Measurements from ENCODE around the gene SYNPO.

SYNPO gene

DNA sequence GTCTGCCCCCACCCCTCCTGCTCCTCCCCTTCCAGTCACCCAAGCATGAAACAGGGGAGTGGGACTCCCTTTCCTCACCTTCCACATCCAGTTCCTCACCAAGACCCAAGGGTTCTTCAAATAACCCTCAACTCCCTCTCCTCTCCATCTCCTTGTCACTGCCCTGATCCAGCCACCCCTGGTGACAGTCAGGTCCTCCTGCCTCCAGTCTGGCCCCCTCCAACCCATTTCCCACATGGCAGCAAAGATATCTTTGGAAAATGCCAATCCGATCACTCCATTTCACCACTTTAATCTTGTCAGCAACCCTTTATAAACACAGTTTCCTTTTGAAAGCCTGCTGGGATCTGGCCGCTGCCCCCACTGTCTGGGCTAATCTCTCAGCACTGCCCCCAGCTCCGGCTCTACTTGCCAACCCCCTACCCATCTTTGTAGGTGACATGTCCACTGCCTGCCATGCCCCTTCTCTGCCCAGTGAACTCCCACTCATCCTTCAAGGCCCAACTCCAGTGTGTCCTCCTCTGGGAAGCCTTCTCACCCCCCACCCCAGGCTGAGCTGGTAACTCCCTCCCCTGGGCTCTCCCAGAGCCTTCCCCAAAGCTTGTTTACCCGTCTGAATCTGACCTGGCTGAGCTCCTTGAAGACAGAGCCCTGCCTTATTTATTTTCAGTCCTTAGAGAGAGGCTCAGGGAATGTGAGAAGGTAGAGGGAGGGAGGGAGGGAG is 19.8 kb downstream of the SYNPO start:
- H3K4me3 ChIP-seq (ENCODE audit: low read depth, low read length) = no peak overlapping the region
- TF ChIP-seq CTCF (IDR thresholded peaks at IDR 0.05; ENCODE audit: low read depth, low read length) = no peak
- in situ Hi-C loops (cut with HindIII; ENCODE audit: low sequenced_read_pairs) = no loop called here
- no peak for DNase-seq (ENCODE audit: low read depth, low spot score)

GRCh38 chr5:150661086-150661485 is 20.6 kb downstream of the SYNPO start, which contains the start of gene MYOZ3:
TSS of gene MYOZ3 (plus strand) at chr5:150661251. CDS start at chr5:150662942, 1,691 bp downstream.
- in situ Hi-C loops (cut with HindIII; ENCODE audit: low sequenced_read_pairs) = no loop called here
- no peak for TF ChIP-seq CTCF (IDR thresholded peaks at IDR 0.05; ENCODE audit: low read depth, low read length)
- DNase-seq (ENCODE audit: low read depth, low spot score) = no peak
- no peak within 1 kb of the TSS for H3K4me3 ChIP-seq (ENCODE audit: low read depth, low read length)

- no peak for DNase-seq (ENCODE audit: low read depth, low spot score)
- no peak overlapping the region for H3K4me3 ChIP-seq (ENCODE audit: low read depth, low read length)
- no peak for TF ChIP-seq CTCF (IDR thresholded peaks at IDR 0.05; ENCODE audit: low read depth, low read length)
- in situ Hi-C loops (cut with HindIII; ENCODE audit: low sequenced_read_pairs) = no loop called here
These were observed 21.5 kb downstream of the SYNPO start for GRCh38 chr5:150661821-150662596.

DNA sequence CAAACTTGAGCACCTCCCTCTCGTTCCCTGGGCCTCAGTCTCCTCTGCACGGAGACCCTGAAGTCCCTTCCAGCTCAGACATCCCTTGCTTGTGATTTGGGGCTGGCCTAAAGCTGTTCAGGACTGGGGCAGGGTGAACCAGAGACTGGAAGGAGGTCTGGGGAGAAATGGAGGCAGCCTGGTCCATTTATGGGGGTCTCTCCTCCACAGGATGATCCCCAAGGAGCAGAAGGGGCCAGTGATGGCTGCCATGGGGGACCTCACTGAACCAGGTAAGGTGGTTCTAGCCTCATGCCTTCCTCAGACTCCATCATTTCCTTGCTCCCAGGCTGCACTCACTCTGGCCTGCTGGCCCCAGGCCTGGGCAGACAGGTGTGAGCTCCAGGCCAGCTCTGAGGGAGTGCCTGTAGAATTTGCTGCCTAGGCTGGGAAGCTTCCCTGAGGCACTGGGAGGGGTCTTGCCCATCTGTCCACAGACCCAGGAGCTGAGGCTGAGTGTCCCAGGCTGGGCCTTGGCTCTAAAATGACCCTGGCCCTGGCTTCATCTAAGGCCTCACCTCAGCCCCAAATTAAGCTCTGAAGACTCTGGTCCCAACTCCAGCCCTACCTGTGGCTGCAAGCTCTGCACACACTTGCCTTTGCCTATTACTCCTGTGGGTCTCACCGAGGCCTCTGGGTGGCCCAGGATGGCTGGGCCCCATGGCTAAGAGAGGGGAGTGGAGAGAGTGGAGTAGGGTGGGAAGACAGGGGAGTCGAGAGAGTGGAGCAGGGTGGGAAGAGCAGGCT is 22.5 kb downstream of the SYNPO start:
- in situ Hi-C loops (cut with HindIII; ENCODE audit: low sequenced_read_pairs) = no loop called here
- no peak for DNase-seq (ENCODE audit: low read depth, low spot score)
- no peak overlapping the region for H3K4me3 ChIP-seq (ENCODE audit: low read depth, low read length)
- TF ChIP-seq CTCF (IDR thresholded peaks at IDR 0.05; ENCODE audit: low read depth, low read length) = no peak

GRCh38 chr5:150663936-150664335 is 23.5 kb downstream of the SYNPO start:
- in situ Hi-C loops (cut with HindIII; ENCODE audit: low sequenced_read_pairs) = no loop called here
- TF ChIP-seq CTCF (IDR thresholded peaks at IDR 0.05; ENCODE audit: low read depth, low read length) = no peak
- no peak for DNase-seq (ENCODE audit: low read depth, low spot score)
- no peak overlapping the region for H3K4me3 ChIP-seq (ENCODE audit: low read depth, low read length)

DNA sequence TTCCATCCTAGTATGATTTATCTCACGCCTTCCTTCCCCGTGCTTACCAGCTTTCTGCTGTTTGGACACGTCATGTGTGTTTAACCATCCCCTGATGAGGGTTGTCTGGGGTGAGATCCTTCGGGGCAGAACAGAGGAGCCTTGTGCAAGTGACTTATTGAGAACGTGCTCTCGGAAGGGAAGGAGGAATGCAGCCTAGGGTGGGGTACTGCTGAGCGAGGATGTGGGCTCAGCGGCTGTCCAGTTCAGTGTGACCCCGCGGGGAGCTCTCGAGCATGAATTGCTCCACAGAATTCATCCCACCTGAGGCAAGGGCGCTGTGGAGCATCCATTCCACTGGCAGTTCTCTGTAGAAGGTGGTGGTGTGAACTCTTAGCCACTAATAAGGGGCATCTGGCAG is 24.6 kb downstream of the SYNPO start:
- in situ Hi-C loops (cut with HindIII; ENCODE audit: low sequenced_read_pairs) = no loop called here
- H3K4me3 ChIP-seq (ENCODE audit: low read depth, low read length) = no peak overlapping the region
- TF ChIP-seq CTCF (IDR thresholded peaks at IDR 0.05; ENCODE audit: low read depth, low read length) = no peak
- no peak for DNase-seq (ENCODE audit: low read depth, low spot score)

Measured in astrocyte of the spinal cord (primary cell).